Endodermal cell (in vitro differentiated cells): ENCODE data around the gene PSTPIP1. TPM values are rescaled to one million over a fixed set of nuclear protein-coding genes. Genes with fewer than 3 reads are reported as not detected.

Source experiments
- DNase-seq: peaks from one replicate; pipeline ENCODE4 v3.0.0-alpha.2; 2017
- H3K27ac ChIP-seq: 2 replicates; pipeline ENCODE4 v1.5.1; 2013; ENCODE audit warnings: mild to moderate bottlenecking, low read depth, low read length, moderate library complexity
- H3K27me3 ChIP-seq: 2 replicates; pipeline ENCODE4 v1.6.1; 2013; ENCODE audit warnings: mild to moderate bottlenecking, low read length, moderate library complexity; ENCODE audit not compliant: insufficient read depth, control insufficient read depth, poor library complexity, severe bottlenecking
- H3K36me3 ChIP-seq: 2 replicates; pipeline ENCODE4 v1.7.0; 2013; ENCODE audit warnings: mild to moderate bottlenecking, low read length, moderate library complexity; ENCODE audit not compliant: control insufficient read depth, insufficient read depth
- H3K4me1 ChIP-seq: one replicate; pipeline ENCODE4 v1.7.0; 2013; ENCODE audit warnings: low read length; ENCODE audit not compliant: control insufficient read depth, insufficient read depth
- H3K4me3 ChIP-seq: 2 replicates; pipeline ENCODE4 v1.5.1; 2013; ENCODE audit warnings: mild to moderate bottlenecking, low read length, moderate library complexity
- H3K9ac ChIP-seq: 2 replicates; pipeline ENCODE4 v1.6.1; 2013; ENCODE audit warnings: mild to moderate bottlenecking, low read length, moderate library complexity; ENCODE audit not compliant: poor library complexity, severe bottlenecking; ENCODE audit errors: extremely low read depth
- H3K9me3 ChIP-seq: 2 replicates; pipeline ENCODE4 v1.6.1; 2013; ENCODE audit warnings: mild to moderate bottlenecking, low read length, moderate library complexity; ENCODE audit not compliant: control insufficient read depth
- H3K27ac Mint-ChIP-seq: 2 replicates; pipeline ENCODE4 v1.8.0; 2020; ENCODE audit warnings: mixed read lengths
- H3K27me3 Mint-ChIP-seq: 2 replicates; pipeline ENCODE4 v1.8.0; 2021; ENCODE audit warnings: mild to moderate bottlenecking, mixed read lengths; ENCODE audit not compliant: insufficient read depth
- H3K36me3 Mint-ChIP-seq: 2 replicates; pipeline ENCODE4 v1.8.0; 2020; ENCODE audit warnings: low read depth, mixed read lengths
- H3K4me1 Mint-ChIP-seq: 2 replicates; pipeline ENCODE4 v1.8.0; 2020; ENCODE audit warnings: mixed read lengths
- H3K4me3 Mint-ChIP-seq: 2 replicates; pipeline ENCODE4 v1.8.0; 2020; ENCODE audit warnings: mild to moderate bottlenecking, moderate library complexity, mixed read lengths
- H3K9me3 Mint-ChIP-seq: 2 replicates; pipeline ENCODE4 v1.8.0; 2020; ENCODE audit warnings: mild to moderate bottlenecking, mixed read lengths
- WGBS, 2 experiments: methylation state at CpG; one replicate each; pipeline versions ENCODE4 v1.1.5 to v1.1.7; 2013; ENCODE audit warnings: missing lambda C conversion rate in 2 of 2, mixed read lengths in 1 of 2; ENCODE audit not compliant: insufficient coverage in 1 of 2, insufficient read length in 1 of 2; 5-methylcytosine and 5-hydroxymethylcytosine counted together
- total RNA-seq, 2 donors: library from RNA; stranded (reverse); fragmentation: NEBNext Ultra II Directional in 1 of 2; extraction: Animal tissue kit (Norgen Biotek cat#: 25700) in 1 of 2; gene quantifications; 2 replicates in 1 of 2; 3 replicates in 1 of 2; pipeline ENCODE4 v1.2.1, GENCODE V29; 2021
- TF ChIP-seq, protein P1 (sequence below): fragments of 200-600 bp; sonication (generic); conservative IDR thresholded peaks from 2 replicates; pipeline ENCODE4 v1.5.0; 2021; ENCODE audit warnings: antibody characterized with exemption, mild to moderate bottlenecking

Gene PSTPIP1
- total RNA-seq, 2 donors from 2014 or later: 0.29 to 1.5 TPM

DNA sequence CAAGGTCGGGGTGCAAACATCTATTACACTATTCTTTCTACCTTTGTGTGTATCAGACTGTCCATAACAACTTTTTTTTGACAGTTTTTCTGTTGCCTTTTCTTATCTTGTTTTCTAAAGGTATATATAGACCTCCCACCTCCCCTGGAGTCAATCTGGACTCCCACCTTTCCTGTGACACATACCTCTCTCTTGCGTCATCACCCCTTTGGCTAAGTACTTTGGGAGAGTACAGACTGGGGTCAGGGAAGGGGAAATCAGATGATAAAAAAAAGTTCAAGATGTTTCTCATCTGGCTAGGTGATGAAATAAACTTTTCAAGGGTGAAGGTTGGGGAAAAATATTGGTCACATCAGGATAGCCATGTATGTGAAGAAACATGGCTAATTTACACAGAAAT is 58.8 kb downstream of the PSTPIP1 start:
- 100% methylated on average over 1 to 2 of the region's 2 CpGs for WGBS, 2 experiments
- no peak overlapping the region for H3K9ac ChIP-seq
- Mint-ChIP-seq H3K9me3 (no peaks in the 10 kb centered on the region), H3K4me3 (no peak overlapping the region), H3K4me1 (peaks cover 5% of the 10 kb centered on the region), H3K36me3 (peaks cover 28% of the 10 kb centered on the region), H3K27me3 (no peaks in the 10 kb centered on the region), H3K27ac (no peak overlapping the region)
- H3K36me3 ChIP-seq: peaks cover 46% of the 10 kb centered on the region
- no peaks in the 10 kb centered on the region for H3K27me3 ChIP-seq
- DNase-seq: no peak
- no peak overlapping the region for H3K4me3 ChIP-seq
- H3K4me1 ChIP-seq: no peaks in the 10 kb centered on the region
- no peak overlapping the region for H3K27ac ChIP-seq
- TF ChIP-seq, protein P1, sequence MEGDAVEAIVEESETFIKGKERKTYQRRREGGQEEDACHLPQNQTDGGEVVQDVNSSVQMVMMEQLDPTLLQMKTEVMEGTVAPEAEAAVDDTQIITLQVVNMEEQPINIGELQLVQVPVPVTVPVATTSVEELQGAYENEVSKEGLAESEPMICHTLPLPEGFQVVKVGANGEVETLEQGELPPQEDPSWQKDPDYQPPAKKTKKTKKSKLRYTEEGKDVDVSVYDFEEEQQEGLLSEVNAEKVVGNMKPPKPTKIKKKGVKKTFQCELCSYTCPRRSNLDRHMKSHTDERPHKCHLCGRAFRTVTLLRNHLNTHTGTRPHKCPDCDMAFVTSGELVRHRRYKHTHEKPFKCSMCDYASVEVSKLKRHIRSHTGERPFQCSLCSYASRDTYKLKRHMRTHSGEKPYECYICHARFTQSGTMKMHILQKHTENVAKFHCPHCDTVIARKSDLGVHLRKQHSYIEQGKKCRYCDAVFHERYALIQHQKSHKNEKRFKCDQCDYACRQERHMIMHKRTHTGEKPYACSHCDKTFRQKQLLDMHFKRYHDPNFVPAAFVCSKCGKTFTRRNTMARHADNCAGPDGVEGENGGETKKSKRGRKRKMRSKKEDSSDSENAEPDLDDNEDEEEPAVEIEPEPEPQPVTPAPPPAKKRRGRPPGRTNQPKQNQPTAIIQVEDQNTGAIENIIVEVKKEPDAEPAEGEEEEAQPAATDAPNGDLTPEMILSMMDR: no peak
- H3K9me3 ChIP-seq: no peaks in the 10 kb centered on the region

DNA sequence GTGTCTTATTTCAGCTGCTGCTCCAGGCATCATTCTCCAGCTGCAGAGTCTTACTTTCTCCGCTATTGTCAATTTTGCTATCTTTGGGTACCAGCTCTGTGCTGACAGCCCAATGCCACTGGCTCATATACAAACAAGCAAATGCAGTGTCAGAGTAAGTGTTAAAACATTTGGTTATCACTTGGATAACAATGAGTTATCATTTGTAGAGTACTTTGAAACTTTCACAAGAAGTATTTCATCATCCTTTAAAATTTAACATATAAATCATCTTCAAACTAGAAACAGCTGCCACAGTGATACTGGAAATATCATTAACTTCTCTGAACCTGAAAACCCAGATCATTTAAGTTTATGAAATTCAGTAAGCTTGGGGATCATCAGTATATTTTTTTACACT is 62.1 kb downstream of the PSTPIP1 start:
- peaks cover 20% of the 10 kb centered on the region for H3K36me3 ChIP-seq
- no peak overlapping the region for H3K9ac ChIP-seq
- TF ChIP-seq, protein P1: no peak
- H3K4me3 ChIP-seq: no peak overlapping the region
- Mint-ChIP-seq H3K27ac (no peak overlapping the region), H3K27me3 (no peaks in the 10 kb centered on the region), H3K9me3 (no peaks in the 10 kb centered on the region), H3K36me3 (peaks cover 16% of the 10 kb centered on the region), H3K4me1 (peaks cover 8% of the 10 kb centered on the region), H3K4me3 (no peak overlapping the region)
- no peak for DNase-seq
- H3K27me3 ChIP-seq: no peaks in the 10 kb centered on the region
- no peaks in the 10 kb centered on the region for H3K9me3 ChIP-seq
- H3K4me1 ChIP-seq: no peaks in the 10 kb centered on the region
- no peak overlapping the region for H3K27ac ChIP-seq
- 80 to 96% methylated on average over 1 of the region's 1 CpG for WGBS, 2 experiments

DNA sequence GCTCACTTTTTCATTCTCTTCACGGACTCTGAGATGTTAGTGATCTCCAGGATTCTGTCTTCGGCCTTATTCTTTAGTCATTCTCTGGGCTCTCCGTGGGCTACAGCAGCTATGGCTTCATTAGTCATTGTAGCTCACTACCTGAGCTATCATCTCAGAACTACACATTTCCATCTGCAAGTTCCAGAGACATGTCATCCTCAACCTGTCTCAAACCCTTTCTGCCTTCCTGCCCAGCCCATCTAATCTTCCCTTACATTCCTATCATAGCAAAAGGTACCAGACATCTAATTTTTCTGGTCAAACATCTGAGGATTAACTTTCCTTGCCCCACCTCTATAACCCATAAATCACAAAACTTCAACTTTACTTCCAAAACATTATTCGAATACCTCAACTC is 62.8 kb downstream of the PSTPIP1 start:
- Histone ChIP-seq H3K9me3 (no peaks in the 10 kb centered on the region), H3K4me1 (no peaks in the 10 kb centered on the region), H3K27me3 (no peaks in the 10 kb centered on the region), H3K9ac (no peak overlapping the region), H3K4me3 (no peak overlapping the region), H3K27ac (no peak overlapping the region), H3K36me3 (peaks cover 14% of the 10 kb centered on the region)
- no peaks in the 10 kb centered on the region for H3K9me3 Mint-ChIP-seq
- DNase-seq: no peak
- no peaks in the 10 kb centered on the region for H3K27me3 Mint-ChIP-seq
- H3K4me1 Mint-ChIP-seq: peaks cover 8% of the 10 kb centered on the region
- no peak overlapping the region for H3K27ac Mint-ChIP-seq
- H3K36me3 Mint-ChIP-seq: peaks cover 10% of the 10 kb centered on the region
- TF ChIP-seq, protein P1: no peak
- H3K4me3 Mint-ChIP-seq: no peak overlapping the region
- 87 to 95% methylated on average over 4 of the region's 4 CpGs for WGBS, 2 experiments
